H1 (cell line): ENCODE data around the gene MAP7. TPM values are rescaled to one million over a fixed set of nuclear protein-coding genes. Genes with fewer than 3 reads are reported as not detected.

Experiments used
- RAD21 ChIP-seq, 2 experiments: IDR thresholded peaks in 1 of 2; conservative IDR thresholded peaks in 1 of 2; 2 replicates each; pipeline ENCODE4 v1.6.1; 2011; ENCODE audit warnings: low read depth in 2 of 2, low read length in 2 of 2, improper control_type of control experiment in 1 of 2, inconsistent platforms in 1 of 2, mild to moderate bottlenecking in 1 of 2, moderate library complexity in 1 of 2
- polyA plus RNA-seq, 7 experiments: library from polyadenylated mRNA; depleted of rRNA in 3 of 7; stranded (reverse) in 5 of 7; unstranded in 2 of 7; fragments of >200 nt in 5 of 7; fragments of 200-250 nt in 2 of 7; gene quantifications; 1 replicate in 5 of 7; 2 replicates in 1 of 7; 4 replicates in 1 of 7; pipeline versions ENCODE4 v1.2.1 to v1.2.3, GENCODE V29; 2011 to 2013; ENCODE audit warnings: missing spikeins in 2 of 7, mixed read lengths in 2 of 7
- total RNA-seq: library from RNA; stranded (reverse); fragmentation: NEBNext Ultra II Directional; extraction: Animal tissue kit (Norgen Biotek cat#: 25700); gene quantifications from 2 replicates; pipeline ENCODE4 v1.2.1, GENCODE V29; 2021

The MAP7 gene
- total and polyA plus RNA-seq, 2 of the 8 experiments (the other 6 are each of a cell fraction or from before 2014, with no cell fraction given) = 13.5 to 66.9 TPM

GRCh38 chr6:136532030-136532429 is 18.2 kb downstream of the MAP7 start (continued):
- TF ChIP-seq RAD21 (IDR thresholded peaks at IDR 0.05 in 1 of 2, conservative IDR thresholded peaks at IDR 0.05 in 1 of 2; ENCODE audit: low read depth in 2 of 2, low read length in 2 of 2) = no peak
